ENCODE data around the gene ZNF511. TPM values are rescaled to one million over a fixed set of nuclear protein-coding genes. Genes with fewer than 3 reads are reported as not detected.

The ZNF511 gene
- total and polyA plus RNA-seq, 5 donors from 2014 or later, result 29.1 to 96.4 (median 77.6) TPM

GRCh38 chr10:133271521-133272300, 37.0 kb upstream of the ZNF511 start:
- Mint-ChIP-seq H3K4me3 (no peak overlapping the region), H3K36me3 (no peaks in the 10 kb centered on the region), H3K4me1 (peaks cover 0 to 17% (median 1%) of the 10 kb centered on the region in 4 donors), H3K27me3 (no peaks in the 10 kb centered on the region), H3K9me3 (no peaks in the 10 kb centered on the region), H3K27ac (no peak overlapping the region)
- Histone ChIP-seq H3K36me3 (ENCODE audit: control insufficient read depth, insufficient read depth, low read length) (peaks cover 19% of the 10 kb centered on the region), H3K27ac (ENCODE audit: insufficient read depth, low read length, poor library complexity, severe bottlenecking) (no peak overlapping the region), H3K27me3 (ENCODE audit: control insufficient read depth, insufficient read depth, low read length) (no peaks in the 10 kb centered on the region), H3K4me1 (ENCODE audit: control insufficient read depth, insufficient read depth, low read length, poor library complexity, severe bottlenecking) (peaks cover 28% of the 10 kb centered on the region), H3K4me3 (ENCODE audit: low read depth, low read length) (no peak overlapping the region), H3K9me3 (ENCODE audit: control insufficient read depth in 2 of 2, low read length in 2 of 2) (no peaks in the 10 kb centered on the region)
- DNase-seq (no peak), ATAC-seq (ENCODE audit: low read depth in 2 of 2) (no peak)

GRCh38 chr10:133272301-133272963, 36.3 kb upstream of the ZNF511 start:
- H3K36me3 ChIP-seq (ENCODE audit: control insufficient read depth, insufficient read depth, low read length), result peaks cover 19% of the 10 kb centered on the region
- H3K4me3 Mint-ChIP-seq, result no peak overlapping the region
- DNase-seq, result no peak
- H3K27ac ChIP-seq (ENCODE audit: insufficient read depth, low read length, poor library complexity, severe bottlenecking), result no peak overlapping the region
- no peaks in the 10 kb centered on the region for H3K27me3 ChIP-seq (ENCODE audit: control insufficient read depth, insufficient read depth, low read length)
- H3K4me1 Mint-ChIP-seq, result peaks cover 0 to 18% (median 1%) of the 10 kb centered on the region in 4 donors
- peaks cover 35% of the 10 kb centered on the region for H3K4me1 ChIP-seq (ENCODE audit: control insufficient read depth, insufficient read depth, low read length, poor library complexity, severe bottlenecking)
- no peaks in the 10 kb centered on the region for H3K9me3 ChIP-seq (ENCODE audit: control insufficient read depth in 2 of 2, low read length in 2 of 2)
- no peak overlapping the region for H3K4me3 ChIP-seq (ENCODE audit: low read depth, low read length)
- H3K9me3 Mint-ChIP-seq, result no peaks in the 10 kb centered on the region
- H3K36me3 Mint-ChIP-seq, result no peaks in the 10 kb centered on the region
- H3K27ac Mint-ChIP-seq, result no peak overlapping the region
- H3K27me3 Mint-ChIP-seq, result no peaks in the 10 kb centered on the region
- no peak for ATAC-seq (ENCODE audit: low read depth in 2 of 2)

GRCh38 chr10:133272964-133273420, 35.7 kb upstream of the ZNF511 start:
- Mint-ChIP-seq H3K4me3 (no peak overlapping the region), H3K36me3 (no peaks in the 10 kb centered on the region), H3K4me1 (peaks cover 0 to 23% (median 4%) of the 10 kb centered on the region in 4 donors), H3K27me3 (no peaks in the 10 kb centered on the region), H3K27ac (no peak overlapping the region), H3K9me3 (no peaks in the 10 kb centered on the region)
- ATAC-seq (ENCODE audit: low read depth in 2 of 2), result no peak
- peaks cover 19% of the 10 kb centered on the region for H3K36me3 ChIP-seq (ENCODE audit: control insufficient read depth, insufficient read depth, low read length)
- no peak for DNase-seq
- no peaks in the 10 kb centered on the region for H3K27me3 ChIP-seq (ENCODE audit: control insufficient read depth, insufficient read depth, low read length)
- H3K27ac ChIP-seq (ENCODE audit: insufficient read depth, low read length, poor library complexity, severe bottlenecking), result no peak overlapping the region
- no peak overlapping the region for H3K4me3 ChIP-seq (ENCODE audit: low read depth, low read length)
- H3K9me3 ChIP-seq (ENCODE audit: control insufficient read depth in 2 of 2, low read length in 2 of 2), result no peaks in the 10 kb centered on the region
- peaks cover 40% of the 10 kb centered on the region for H3K4me1 ChIP-seq (ENCODE audit: control insufficient read depth, insufficient read depth, low read length, poor library complexity, severe bottlenecking)

DNA sequence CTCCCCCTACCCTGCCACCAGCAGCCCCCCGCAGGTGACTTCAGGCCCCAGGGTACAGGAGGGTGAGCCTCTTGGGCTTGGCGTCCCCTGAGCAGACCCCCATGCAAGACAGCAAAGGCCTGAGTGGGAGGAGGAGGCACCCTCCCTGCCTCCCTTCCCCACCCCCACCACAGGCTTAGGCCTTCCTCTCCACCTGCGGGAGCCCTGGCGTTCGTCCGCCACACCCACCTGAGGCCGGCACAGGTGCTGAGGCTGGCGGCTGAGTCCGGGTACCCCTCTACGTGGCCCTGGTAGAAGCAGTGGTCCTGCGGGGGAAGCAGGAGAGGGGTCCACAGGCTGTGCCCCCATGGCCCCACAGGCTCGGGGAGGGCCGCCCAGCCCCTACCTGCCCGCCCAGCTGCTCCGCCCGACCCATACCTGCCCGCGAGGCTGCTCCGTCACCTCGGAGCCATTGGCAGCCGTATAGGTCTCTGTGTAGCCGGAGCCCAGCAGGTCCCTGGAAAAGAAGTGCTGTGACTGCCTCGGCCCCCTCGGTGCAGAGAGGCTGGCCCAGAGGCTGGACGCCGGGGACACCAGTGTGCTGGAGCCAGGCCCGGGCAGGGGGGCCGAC, 35.1 kb upstream of the ZNF511 start:
- H3K4me1 ChIP-seq (ENCODE audit: control insufficient read depth, insufficient read depth, low read length, poor library complexity, severe bottlenecking), result peaks cover 47% of the 10 kb centered on the region
- H3K4me3 Mint-ChIP-seq, result no peak overlapping the region
- H3K27me3 ChIP-seq (ENCODE audit: control insufficient read depth, insufficient read depth, low read length), result no peaks in the 10 kb centered on the region
- H3K27ac ChIP-seq (ENCODE audit: insufficient read depth, low read length, poor library complexity, severe bottlenecking), result peak overlapping the region; percentile 95
- H3K27ac Mint-ChIP-seq, result no peak overlapping the region
- peaks cover 0 to 30% (median 9%) of the 10 kb centered on the region in 4 donors for H3K4me1 Mint-ChIP-seq
- no peaks in the 10 kb centered on the region for H3K9me3 ChIP-seq (ENCODE audit: control insufficient read depth in 2 of 2, low read length in 2 of 2)
- DNase-seq (no peak), ATAC-seq (ENCODE audit: low read depth in 2 of 2) (no peak)
- H3K4me3 ChIP-seq (ENCODE audit: low read depth, low read length), result no peak overlapping the region
- peaks cover 19% of the 10 kb centered on the region for H3K36me3 ChIP-seq (ENCODE audit: control insufficient read depth, insufficient read depth, low read length)
- no peaks in the 10 kb centered on the region for H3K27me3 Mint-ChIP-seq
- no peaks in the 10 kb centered on the region for H3K9me3 Mint-ChIP-seq
- H3K36me3 Mint-ChIP-seq, result no peaks in the 10 kb centered on the region

DNA sequence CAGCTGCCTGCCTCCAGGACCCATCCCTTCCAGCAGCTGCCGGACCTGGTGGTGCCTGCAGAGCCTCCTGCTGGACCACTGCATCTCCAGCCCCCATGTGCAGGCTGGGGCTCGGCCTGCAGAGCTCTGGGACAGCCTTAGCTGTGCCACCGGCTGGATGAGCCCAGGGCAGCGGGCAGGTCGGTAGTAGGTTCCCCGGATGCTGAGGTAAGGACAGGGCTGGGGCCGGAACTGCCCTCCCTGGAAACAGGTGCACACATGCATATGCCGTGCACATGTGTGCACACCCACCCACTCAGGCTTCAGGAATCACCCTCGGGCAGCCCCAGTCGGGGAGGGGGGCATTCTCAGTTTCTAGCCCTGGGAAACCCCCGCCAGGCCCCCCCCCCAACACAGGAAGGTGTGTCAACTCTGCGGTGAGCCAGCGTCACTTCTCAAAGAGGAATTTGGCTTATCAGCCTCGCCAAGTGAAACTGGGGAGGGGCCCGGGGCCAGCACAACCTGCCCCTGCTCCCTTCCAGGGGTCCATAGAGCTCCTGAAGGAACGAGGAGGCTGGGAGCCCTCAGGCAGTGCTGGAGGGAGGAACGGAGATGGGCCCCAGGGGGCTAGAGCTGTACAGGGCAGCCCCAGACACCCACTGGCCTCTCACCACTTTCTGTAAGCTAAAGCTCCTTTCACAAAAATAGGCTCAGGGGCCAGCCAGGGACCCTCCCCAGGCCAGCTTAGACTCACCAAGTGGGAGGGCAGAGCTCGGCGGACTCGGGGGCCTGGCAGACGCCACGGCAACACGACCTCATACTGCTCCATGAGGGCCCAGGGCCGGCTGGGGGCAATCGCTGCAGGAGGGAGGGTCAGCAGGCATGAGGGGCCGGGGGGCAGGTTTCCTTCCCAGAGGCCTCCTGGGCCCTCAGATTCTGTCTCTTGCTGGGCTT, 33.7 kb upstream of the ZNF511 start:
- Histone ChIP-seq H3K27me3 (ENCODE audit: control insufficient read depth, insufficient read depth, low read length) (no peaks in the 10 kb centered on the region), H3K9me3 (ENCODE audit: control insufficient read depth in 2 of 2, low read length in 2 of 2) (no peaks in the 10 kb centered on the region), H3K4me1 (ENCODE audit: control insufficient read depth, insufficient read depth, low read length, poor library complexity, severe bottlenecking) (peaks cover 57% of the 10 kb centered on the region), H3K36me3 (ENCODE audit: control insufficient read depth, insufficient read depth, low read length) (peaks cover 13% of the 10 kb centered on the region), H3K4me3 (ENCODE audit: low read depth, low read length) (peak overlapping the region; percentile 82), H3K27ac (ENCODE audit: insufficient read depth, low read length, poor library complexity, severe bottlenecking) (peak overlapping the region; percentile 95)
- H3K27ac Mint-ChIP-seq, result peak overlapping the region; percentile 89 to 96 (median 94)
- H3K27me3 Mint-ChIP-seq, result no peaks in the 10 kb centered on the region
- ATAC-seq (ENCODE audit: low read depth in 2 of 2) (peak; percentile 53 to 60), DNase-seq (peak; percentile 74 to 81 (median 79))
- H3K36me3 Mint-ChIP-seq, result no peaks in the 10 kb centered on the region
- peak overlapping the region; percentile 89 to 96 (median 92) for H3K4me3 Mint-ChIP-seq
- H3K4me1 Mint-ChIP-seq, result peaks cover 0 to 42% (median 13%) of the 10 kb centered on the region in 4 donors
- no peaks in the 10 kb centered on the region for H3K9me3 Mint-ChIP-seq

GRCh38 chr10:133275684-133276092, 33.0 kb upstream of the ZNF511 start:
- H3K4me1 ChIP-seq (ENCODE audit: control insufficient read depth, insufficient read depth, low read length, poor library complexity, severe bottlenecking), result peaks cover 57% of the 10 kb centered on the region
- H3K9me3 Mint-ChIP-seq, result no peaks in the 10 kb centered on the region
- H3K9me3 ChIP-seq (ENCODE audit: control insufficient read depth in 2 of 2, low read length in 2 of 2), result no peaks in the 10 kb centered on the region
- peak overlapping the region; percentile 43 to 94 (median 89) for H3K27ac Mint-ChIP-seq
- peaks cover 12% of the 10 kb centered on the region for H3K36me3 ChIP-seq (ENCODE audit: control insufficient read depth, insufficient read depth, low read length)
- peaks cover 0 to 42% (median 13%) of the 10 kb centered on the region in 4 donors for H3K4me1 Mint-ChIP-seq
- no peaks in the 10 kb centered on the region for H3K27me3 ChIP-seq (ENCODE audit: control insufficient read depth, insufficient read depth, low read length)
- H3K4me3 Mint-ChIP-seq, result peak overlapping the region; percentile 89 to 96 (median 92)
- H3K27ac ChIP-seq (ENCODE audit: insufficient read depth, low read length, poor library complexity, severe bottlenecking), result peak overlapping the region; percentile 95
- DNase-seq (peak; percentile 26 to 47 (median 43)), ATAC-seq (ENCODE audit: low read depth in 2 of 2) (peak; percentile 29 to 33)
- no peaks in the 10 kb centered on the region for H3K27me3 Mint-ChIP-seq
- H3K4me3 ChIP-seq (ENCODE audit: low read depth, low read length), result peak overlapping the region; percentile 82
- no peaks in the 10 kb centered on the region for H3K36me3 Mint-ChIP-seq

DNA sequence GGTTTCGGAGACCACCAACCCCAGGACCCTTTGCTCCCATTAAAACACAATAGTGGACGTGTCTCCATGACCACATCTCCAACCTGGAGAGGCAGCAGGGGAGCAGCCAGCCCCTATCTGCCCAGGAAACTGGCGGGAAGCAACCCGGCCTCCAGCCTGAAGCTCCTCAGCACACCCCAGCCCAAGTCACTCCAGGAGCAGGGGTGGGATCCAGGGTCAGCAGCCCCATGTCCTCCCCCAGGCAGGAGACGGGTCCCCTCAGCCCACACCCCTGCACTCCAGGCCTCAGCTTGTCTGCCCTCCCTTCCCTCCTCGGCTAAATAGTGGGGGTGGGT, 32.6 kb upstream of the ZNF511 start:
- H3K27ac ChIP-seq (ENCODE audit: insufficient read depth, low read length, poor library complexity, severe bottlenecking), result peak overlapping the region; percentile 95
- Mint-ChIP-seq H3K4me1 (peaks cover 0 to 42% (median 13%) of the 10 kb centered on the region in 4 donors), H3K9me3 (no peaks in the 10 kb centered on the region), H3K4me3 (peak overlapping the region; percentile 89 to 96 (median 92)), H3K27ac (peak overlapping the region; percentile 43 to 94 (median 89)), H3K27me3 (no peaks in the 10 kb centered on the region), H3K36me3 (no peaks in the 10 kb centered on the region)
- peaks cover 57% of the 10 kb centered on the region for H3K4me1 ChIP-seq (ENCODE audit: control insufficient read depth, insufficient read depth, low read length, poor library complexity, severe bottlenecking)
- no peak for DNase-seq
- no peaks in the 10 kb centered on the region for H3K27me3 ChIP-seq (ENCODE audit: control insufficient read depth, insufficient read depth, low read length)
- H3K9me3 ChIP-seq (ENCODE audit: control insufficient read depth in 2 of 2, low read length in 2 of 2), result no peaks in the 10 kb centered on the region
- H3K36me3 ChIP-seq (ENCODE audit: control insufficient read depth, insufficient read depth, low read length), result peaks cover 9% of the 10 kb centered on the region
- no peak for ATAC-seq (ENCODE audit: low read depth in 2 of 2)
- H3K4me3 ChIP-seq (ENCODE audit: low read depth, low read length), result peak overlapping the region; percentile 82

All from CD4-positive, CD25-positive, alpha-beta regulatory T cell (primary cell).